Type B pancreatic cell (in vitro differentiated cells): ENCODE data around the gene CDC42EP4. TPM values are rescaled to one million over a fixed set of nuclear protein-coding genes. Genes with fewer than 3 reads are reported as not detected.
"Not testable (repeated sequence)": the region's sequence is repeated elsewhere in the genome, so short reads cannot be mapped to it uniquely, and the experiment has no call there.

Experiments
- DNase-seq: peaks from one replicate; pipeline ENCODE4 v3.0.0; 2021; ENCODE audit warnings: mixed read lengths; ENCODE audit not compliant: unreplicated experiment; ENCODE audit errors: extremely low spot score
- H3K27ac Mint-ChIP-seq: 2 replicates; pipeline ENCODE4 v1.8.0; 2021; ENCODE audit warnings: mild to moderate bottlenecking, mixed read lengths
- H3K27me3 Mint-ChIP-seq: 2 replicates; pipeline ENCODE4 v1.8.0; 2021; ENCODE audit warnings: mixed read lengths
- H3K36me3 Mint-ChIP-seq: 2 replicates; pipeline ENCODE4 v1.8.0; 2021; ENCODE audit warnings: mixed read lengths
- H3K4me1 Mint-ChIP-seq: one replicate; pipeline ENCODE4 v1.8.0; 2021; ENCODE audit warnings: mixed read lengths; ENCODE audit not compliant: unreplicated experiment
- H3K4me3 Mint-ChIP-seq: 2 replicates; pipeline ENCODE4 v1.8.0; 2021; ENCODE audit warnings: mild to moderate bottlenecking, mixed read lengths
- H3K9me3 Mint-ChIP-seq: 2 replicates; pipeline ENCODE4 v1.8.0; 2021; ENCODE audit warnings: mixed read lengths
- CTCF ChIP-seq: fragments of 200-600 bp; sonication (generic); conservative IDR thresholded peaks from 2 replicates; pipeline ENCODE4 v1.5.0; 2021; ENCODE audit warnings: antibody characterized with exemption, mild to moderate bottlenecking
- total RNA-seq: library from RNA; stranded (reverse); gene quantifications from 2 replicates; pipeline ENCODE4 v1.2.1, GENCODE V29; 2021; ENCODE audit warnings: low replicate concordance

CDC42EP4 gene
- total RNA-seq, 1 donor from 2014 or later = 78.8 TPM

DNA sequence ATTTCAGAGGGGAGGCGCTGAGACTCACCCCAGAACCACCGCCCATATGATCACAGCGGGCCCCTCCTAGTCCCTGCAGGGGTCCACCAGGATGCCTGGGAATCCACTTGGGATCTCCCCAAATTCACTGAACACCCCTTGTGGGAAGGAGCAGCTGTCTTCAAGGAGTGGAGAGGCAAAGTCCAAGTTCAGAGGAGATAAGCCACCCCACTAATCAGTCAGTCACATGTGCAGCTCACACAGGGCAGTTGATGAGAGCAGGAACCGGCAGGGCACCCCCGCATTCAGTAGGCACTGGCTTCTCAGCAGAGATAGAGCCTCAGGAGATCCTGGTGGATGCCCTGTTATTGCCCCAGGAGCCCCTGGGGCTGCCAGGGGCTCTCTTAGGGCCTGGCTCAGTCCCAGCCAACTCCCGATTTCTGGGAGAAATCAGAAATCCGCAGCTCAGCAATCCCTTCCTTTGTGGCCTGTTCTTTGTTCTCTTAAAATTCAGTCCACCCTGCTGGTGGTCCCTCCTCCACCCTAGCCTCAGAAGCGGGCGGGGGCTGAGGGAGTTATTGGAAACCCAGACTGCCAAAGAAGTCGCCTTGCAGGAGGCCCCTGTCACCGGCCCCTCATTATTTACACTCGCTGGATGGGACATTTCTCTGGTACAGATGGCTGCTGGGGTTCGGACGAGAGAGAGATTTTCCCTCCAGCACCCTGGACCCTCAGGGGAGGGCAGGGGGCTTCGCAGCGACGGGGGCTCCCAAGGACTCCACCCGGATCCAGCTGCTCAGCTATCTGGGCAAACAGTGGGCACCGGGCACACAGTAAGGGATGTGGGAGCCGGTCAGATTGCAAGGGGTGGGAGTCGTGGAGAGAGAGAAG is 1.8 kb downstream of the CDC42EP4 start:
- no peak for TF ChIP-seq CTCF
- Mint-ChIP-seq H3K4me1 (peaks cover 32% of the 10 kb centered on the region), H3K9me3 (no peaks in the 10 kb centered on the region), H3K27me3 (peaks cover 4% of the 10 kb centered on the region), H3K4me3 (peak overlapping the region; percentile 95), H3K36me3 (no peaks in the 10 kb centered on the region), H3K27ac (peak overlapping the region; percentile 96)
- DNase-seq = no peak

DNA sequence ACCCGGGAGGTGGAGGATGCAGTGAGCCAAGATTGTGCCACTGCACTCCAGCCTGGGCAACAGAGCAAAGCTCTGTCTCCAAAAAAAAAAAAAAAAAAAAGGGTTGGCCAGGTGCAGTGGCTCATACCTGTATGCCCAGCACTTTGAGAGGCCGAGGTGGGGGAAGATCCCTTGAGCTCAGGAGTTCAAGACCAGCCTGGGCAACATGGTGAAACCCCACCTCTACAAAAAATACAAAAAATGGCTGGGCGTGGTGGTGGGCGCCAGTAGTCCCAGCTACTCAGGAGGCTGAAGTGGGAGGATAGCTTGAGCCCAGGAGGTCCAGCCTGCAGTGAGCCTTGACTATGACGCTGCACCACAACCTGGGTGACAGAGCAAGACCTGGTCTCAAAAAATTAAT is 2.8 kb downstream of the CDC42EP4 start:
- H3K27me3 Mint-ChIP-seq, H3K36me3 Mint-ChIP-seq, H3K9me3 Mint-ChIP-seq, DNase-seq, H3K4me3 Mint-ChIP-seq: not testable (repeated sequence)
- H3K4me1 Mint-ChIP-seq = peaks cover 41% of the 10 kb centered on the region
- peak overlapping the region; percentile 96 for H3K27ac Mint-ChIP-seq

DNA sequence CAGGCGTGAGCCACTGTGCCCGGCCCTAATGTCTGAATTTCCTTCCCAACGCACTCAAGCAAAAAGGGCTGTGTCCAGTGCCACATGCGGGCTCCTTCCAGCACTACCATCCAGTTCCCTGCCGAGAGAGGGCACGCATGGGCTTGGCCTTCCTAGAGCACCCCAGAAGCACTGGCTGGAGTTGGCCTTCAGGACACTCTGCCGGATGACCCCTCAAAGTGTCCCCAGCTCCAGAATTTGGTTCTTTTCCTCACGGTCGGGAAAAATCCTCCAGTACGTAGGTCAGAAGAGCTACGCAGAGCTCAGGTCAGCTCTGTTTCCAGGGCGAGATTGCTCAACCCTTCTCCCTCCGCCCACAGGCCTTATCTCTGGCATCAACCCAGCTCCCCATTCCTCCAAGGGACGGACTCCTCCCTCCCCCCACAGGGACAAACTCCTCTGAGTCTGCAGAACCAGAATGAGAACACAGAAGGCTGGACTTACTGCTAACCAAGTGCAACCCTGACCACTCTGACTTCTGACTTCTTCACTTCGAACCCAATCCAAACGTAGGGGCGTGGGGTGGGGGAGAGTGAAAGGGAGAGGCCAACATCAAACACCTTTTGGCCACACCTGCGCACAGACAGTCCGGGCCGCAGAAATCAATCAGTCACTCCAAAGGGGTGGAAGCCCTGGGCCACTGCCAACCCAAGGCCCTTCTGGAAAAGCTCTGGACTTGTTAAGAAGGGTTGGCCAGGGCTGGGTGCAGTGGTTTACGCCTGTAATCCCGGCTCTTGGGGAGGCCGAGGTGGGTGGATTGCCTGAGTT is 3.6 kb downstream of the CDC42EP4 start:
- Mint-ChIP-seq H3K27ac (peak overlapping the region; percentile 79), H3K27me3 (peaks cover under 1% of the 10 kb centered on the region), H3K4me1 (peaks cover 47% of the 10 kb centered on the region), H3K36me3 (peaks cover 5% of the 10 kb centered on the region), H3K4me3 (peak overlapping the region; percentile 80), H3K9me3 (peaks cover 4% of the 10 kb centered on the region)
- no peak for DNase-seq
- TF ChIP-seq CTCF = no peak

DNA sequence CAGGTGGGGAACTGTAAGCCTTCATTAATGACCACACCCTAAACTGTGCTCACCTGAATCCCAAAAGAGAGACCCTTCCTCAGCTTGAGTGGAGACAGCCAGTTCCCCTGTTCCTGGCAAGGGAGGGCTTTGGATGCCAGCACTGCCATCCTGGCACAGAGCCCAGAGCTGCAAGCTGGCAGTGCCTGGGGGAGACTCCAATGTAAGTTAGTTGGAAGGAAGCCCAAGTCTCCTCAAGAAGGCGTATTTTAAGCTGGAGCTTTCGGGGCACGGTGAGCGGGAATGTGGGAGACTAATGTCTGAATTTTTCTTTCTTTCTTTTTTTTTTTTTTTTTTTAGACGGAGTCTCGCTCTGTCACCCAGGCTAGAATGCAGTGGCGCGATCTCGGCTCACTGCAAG is 4.7 kb downstream of the CDC42EP4 start:
- Mint-ChIP-seq H3K4me3 (no peak overlapping the region), H3K4me1 (peaks cover 49% of the 10 kb centered on the region), H3K36me3 (peaks cover 5% of the 10 kb centered on the region), H3K27me3 (no peaks in the 10 kb centered on the region), H3K27ac (no peak overlapping the region), H3K9me3 (peaks cover 4% of the 10 kb centered on the region)
- no peak for DNase-seq
- TF ChIP-seq CTCF = no peak

DNA sequence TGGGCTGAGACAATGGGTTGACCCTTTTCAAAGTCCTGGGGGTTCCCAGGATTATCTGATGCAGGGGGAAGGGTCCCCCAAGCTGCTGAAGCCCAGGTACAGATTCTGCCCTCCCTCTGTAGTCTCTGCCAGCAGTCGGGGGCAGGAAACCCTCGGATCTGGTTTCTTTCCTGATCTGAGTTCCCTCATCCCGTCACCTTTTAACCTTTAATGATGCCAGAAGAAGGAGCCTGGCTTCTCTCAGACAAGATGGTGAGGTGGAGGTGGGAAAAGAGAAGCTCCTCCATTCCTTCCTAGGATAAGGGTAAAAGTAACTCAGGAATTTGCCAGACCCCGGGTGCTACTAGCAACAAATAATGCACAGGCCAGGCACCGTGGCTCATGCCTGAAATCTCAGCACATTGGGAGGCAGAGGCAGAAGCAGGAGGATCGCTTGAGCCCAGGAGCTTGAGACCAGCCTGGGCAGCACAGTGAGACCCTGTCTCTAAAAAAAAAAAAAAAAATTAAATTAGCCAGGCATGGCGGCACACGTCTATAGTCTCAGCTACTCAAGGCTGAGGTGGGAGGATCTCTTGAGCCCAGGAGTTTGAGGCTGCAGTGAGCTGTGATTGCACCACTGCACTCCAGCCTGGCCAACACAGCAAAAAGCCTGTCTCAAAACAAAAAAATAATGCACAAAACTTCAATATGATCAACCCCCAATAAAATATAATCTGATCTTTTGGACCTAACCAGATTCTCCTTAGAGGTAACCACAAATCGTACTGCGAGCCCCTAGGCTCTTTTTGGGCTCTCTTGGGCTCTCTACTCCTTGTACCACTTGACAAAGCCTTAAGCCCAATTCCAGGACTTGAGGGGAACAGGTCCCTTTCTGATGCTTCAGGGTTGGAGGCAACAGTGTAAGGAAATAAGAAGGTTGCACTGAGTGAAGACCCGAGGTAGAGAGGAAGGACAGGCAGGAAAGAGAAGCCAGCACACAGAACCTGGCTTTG is 5.7 kb downstream of the CDC42EP4 start:
- H3K4me3 Mint-ChIP-seq = peak overlapping the region; percentile 82

More for the DNA sequence above, 5.7 kb downstream of the CDC42EP4 start:
- Mint-ChIP-seq H3K36me3 (peaks cover 5% of the 10 kb centered on the region), H3K9me3 (peaks cover 4% of the 10 kb centered on the region), H3K27me3 (no peaks in the 10 kb centered on the region), H3K27ac (peak overlapping the region; percentile 79), H3K4me1 (peaks cover 54% of the 10 kb centered on the region)
- TF ChIP-seq CTCF = no peak
- no peak for DNase-seq
